ENCODE measurements around the gene PTPRD.
"Not testable (repeated sequence)": the region's sequence is repeated elsewhere in the genome, so short reads cannot be mapped to it uniquely, and the experiment has no call there.

PTPRD gene

DNA sequence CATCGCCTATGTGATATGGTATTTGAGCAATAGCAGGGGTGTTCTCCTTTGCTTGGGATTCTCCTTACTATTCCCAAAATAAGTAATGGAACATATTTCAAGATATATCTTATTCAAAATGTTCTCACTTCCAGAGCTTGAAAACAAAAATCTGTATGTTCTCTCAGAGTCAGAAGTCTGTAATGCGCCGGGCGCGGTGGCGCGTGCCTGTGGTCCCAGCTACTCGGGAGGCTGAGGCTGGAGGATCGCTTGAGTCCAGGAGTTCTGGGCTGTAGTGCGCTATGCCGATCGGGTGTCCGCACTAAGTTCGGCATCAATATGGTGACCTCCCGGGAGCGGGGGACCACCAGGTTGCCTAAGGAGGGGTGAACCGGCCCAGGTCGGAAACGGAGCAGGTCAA, 1170.9 kb downstream of the PTPRD start:
- not testable (repeated sequence) for H3K36me3 Mint-ChIP-seq (ENCODE audit: low read depth); ATAC-seq; H3K4me1 Mint-ChIP-seq

DNA sequence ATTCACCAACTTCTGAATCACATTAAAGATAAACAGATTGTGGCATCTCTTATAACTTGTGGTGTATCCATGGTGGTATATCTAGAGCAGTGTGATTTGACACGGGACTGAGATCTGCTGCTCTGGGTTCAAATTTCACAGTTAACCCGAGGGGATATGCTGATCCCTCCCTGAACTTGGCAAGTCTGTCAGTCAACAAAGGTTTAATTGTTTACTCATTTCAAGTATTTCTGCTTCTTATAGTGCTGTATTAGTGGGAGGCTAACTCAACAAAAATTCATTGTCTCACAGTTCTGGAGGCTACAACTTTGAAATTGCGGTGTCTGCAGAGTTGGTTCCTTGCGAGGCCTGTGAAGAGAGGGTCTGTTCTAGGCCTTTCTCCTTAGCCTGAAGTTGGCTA, 1175.2 kb downstream of the PTPRD start:
- no peak for ATAC-seq

More for the DNA sequence above, 1170.9 kb downstream of the PTPRD start:
- not testable (repeated sequence) for H3K4me3 Mint-ChIP-seq, H3K9me3 Mint-ChIP-seq, H3K27me3 Mint-ChIP-seq, DNase-seq, H3K27ac Mint-ChIP-seq

DNA sequence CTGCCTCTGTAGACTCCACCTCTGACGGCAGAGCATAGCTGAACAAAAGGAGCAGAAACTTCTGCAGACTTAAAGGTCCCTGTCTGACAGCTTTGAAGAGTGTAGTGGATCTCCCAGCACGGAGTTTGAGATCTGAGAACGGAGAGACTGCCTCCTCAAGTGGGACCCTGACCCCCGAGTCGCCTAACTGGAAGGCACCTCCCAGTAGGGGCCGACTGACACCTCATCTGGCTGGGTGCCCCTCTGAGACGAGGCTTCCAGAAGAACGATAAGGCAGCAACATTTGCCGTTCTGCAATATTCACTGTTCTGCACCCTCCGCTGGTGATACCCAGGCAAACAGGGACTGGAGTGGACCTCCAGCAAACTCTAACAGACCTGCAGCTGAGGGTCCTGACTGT, 1186.3 kb downstream of the PTPRD start:
- H3K27ac Mint-ChIP-seq = not testable (repeated sequence)

More for the DNA sequence above, 1175.2 kb downstream of the PTPRD start:
- DNase-seq = no peak
- Mint-ChIP-seq H3K27me3 (no peaks in the 10 kb centered on the region), H3K4me1 (no peaks in the 10 kb centered on the region), H3K36me3 (ENCODE audit: low read depth) (no peaks in the 10 kb centered on the region), H3K4me3 (no peak overlapping the region), H3K27ac (no peak overlapping the region), H3K9me3 (no peaks in the 10 kb centered on the region)

DNA sequence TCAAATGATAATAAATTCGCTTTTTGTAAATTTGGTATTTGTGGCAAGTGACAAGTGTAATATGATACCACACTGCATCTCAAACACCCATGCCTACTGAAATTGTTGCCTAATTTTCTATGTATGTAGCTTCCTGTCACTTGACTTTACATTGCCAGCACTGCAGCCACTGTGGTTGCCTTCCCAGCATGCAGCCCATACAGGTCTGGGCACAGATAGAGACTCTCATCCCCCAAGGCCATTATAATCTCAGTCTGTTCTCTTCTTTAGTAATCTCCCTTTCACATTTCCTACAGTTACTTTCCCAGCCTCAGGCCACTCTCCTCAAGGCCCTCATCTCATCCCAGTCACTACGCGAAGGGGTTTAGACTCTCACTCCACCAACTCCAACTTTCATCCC, 1200.6 kb downstream of the PTPRD start:
- H3K36me3 Mint-ChIP-seq (ENCODE audit: low read depth) = no peaks in the 10 kb centered on the region
- H3K27me3 Mint-ChIP-seq = no peaks in the 10 kb centered on the region
- DNase-seq = no peak
- H3K4me3 Mint-ChIP-seq = no peak overlapping the region
- no peak for ATAC-seq
- no peak overlapping the region for H3K27ac Mint-ChIP-seq
- H3K4me1 Mint-ChIP-seq = no peaks in the 10 kb centered on the region
- H3K9me3 Mint-ChIP-seq = peaks cover 8% of the 10 kb centered on the region

More for the DNA sequence above, 1186.3 kb downstream of the PTPRD start:
- not testable (repeated sequence) for H3K9me3 Mint-ChIP-seq; H3K4me3 Mint-ChIP-seq; DNase-seq; ATAC-seq; H3K27me3 Mint-ChIP-seq; H3K4me1 Mint-ChIP-seq; H3K36me3 Mint-ChIP-seq (ENCODE audit: low read depth)

DNA sequence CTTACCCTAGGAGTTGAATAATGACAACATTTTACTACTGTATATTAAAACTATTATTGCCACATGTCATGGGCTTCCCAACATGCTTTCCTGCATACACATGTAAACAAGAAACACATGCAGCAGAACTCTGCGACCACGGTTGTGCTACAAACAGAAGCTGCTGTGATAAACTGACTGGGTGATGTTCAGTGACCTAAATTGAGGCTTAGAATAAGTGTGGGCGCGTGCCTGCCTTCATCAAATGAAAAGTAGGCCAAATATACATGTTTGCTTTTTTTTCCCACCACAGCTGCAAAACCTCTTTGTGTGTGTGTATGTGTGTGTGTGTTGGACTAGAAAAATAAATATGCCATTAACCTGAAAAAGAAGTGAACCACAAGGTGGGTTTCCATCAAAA, 1202.1 kb downstream of the PTPRD start:
- Mint-ChIP-seq H3K4me3 (no peak overlapping the region), H3K9me3 (peaks cover 4% of the 10 kb centered on the region), H3K27me3 (no peaks in the 10 kb centered on the region), H3K36me3 (ENCODE audit: low read depth) (no peaks in the 10 kb centered on the region), H3K27ac (no peak overlapping the region), H3K4me1 (no peaks in the 10 kb centered on the region)
- ATAC-seq (no peak), DNase-seq (no peak)

DNA sequence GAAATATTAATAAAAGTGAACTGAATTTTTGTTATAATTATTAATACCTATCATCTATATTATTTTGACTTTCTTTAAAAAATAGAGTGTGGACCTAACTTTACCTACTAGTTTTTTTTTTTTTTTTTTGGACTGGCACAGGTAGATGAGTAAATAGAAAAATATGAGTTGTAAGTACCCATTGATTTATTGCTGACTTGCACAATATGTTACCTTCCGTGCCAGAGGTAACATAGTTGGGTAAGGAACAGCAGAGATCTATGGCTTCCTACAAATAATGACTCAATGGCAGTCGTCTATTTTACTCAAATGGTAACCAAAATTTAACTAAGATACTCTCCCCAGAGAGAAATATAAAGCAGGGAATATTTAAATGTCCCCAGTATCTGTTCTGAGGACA, 1212.8 kb downstream of the PTPRD start:
- DNase-seq (no peak), ATAC-seq (no peak)
- H3K4me1 Mint-ChIP-seq = no peaks in the 10 kb centered on the region
- H3K27me3 Mint-ChIP-seq = no peaks in the 10 kb centered on the region
- H3K4me3 Mint-ChIP-seq = no peak overlapping the region
- no peak overlapping the region for H3K27ac Mint-ChIP-seq
- H3K36me3 Mint-ChIP-seq (ENCODE audit: low read depth) = no peaks in the 10 kb centered on the region
- peaks cover 6% of the 10 kb centered on the region for H3K9me3 Mint-ChIP-seq

DNA sequence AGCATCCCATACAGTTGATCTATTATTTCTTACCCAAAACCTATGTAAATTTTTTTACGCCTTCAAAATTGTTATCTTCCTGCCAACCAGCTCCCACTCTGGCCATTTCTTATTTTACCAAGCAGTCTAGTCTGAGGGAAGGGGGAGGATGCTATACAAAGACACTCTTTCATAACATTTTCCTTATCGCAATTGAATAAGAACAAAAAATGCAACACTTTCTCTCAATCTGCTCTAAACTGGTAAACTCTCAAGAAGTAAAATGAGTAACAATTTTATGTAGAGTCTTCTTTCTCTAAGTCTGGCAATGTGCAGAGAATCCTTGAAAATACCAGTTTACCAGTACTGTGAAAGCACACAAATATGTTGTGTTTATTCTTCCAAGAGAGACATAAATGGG, 1216.3 kb downstream of the PTPRD start:
- Mint-ChIP-seq H3K27me3 (no peaks in the 10 kb centered on the region), H3K9me3 (no peaks in the 10 kb centered on the region), H3K4me1 (no peaks in the 10 kb centered on the region), H3K36me3 (ENCODE audit: low read depth) (no peaks in the 10 kb centered on the region), H3K4me3 (no peak overlapping the region), H3K27ac (no peak overlapping the region)
- DNase-seq (no peak), ATAC-seq (no peak)

DNA sequence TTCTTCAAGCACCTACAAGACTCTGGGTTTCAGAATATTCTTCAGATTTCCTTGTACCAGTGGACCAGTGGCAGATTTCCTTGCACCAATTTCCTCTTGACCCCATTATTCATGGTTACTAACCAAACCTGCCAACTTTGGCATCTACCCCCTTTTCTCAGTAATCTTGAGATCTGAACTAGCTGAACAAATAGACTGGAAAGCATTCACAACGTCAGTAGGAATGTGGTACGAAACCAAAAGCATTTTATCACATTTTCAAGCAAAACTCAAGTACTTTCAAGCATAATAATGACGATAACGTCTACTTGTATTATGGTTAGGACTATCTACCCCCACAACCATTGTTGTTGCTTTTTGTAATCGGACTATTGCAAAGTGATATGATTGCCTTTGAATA, 1217.3 kb downstream of the PTPRD start:
- Mint-ChIP-seq H3K4me1 (no peaks in the 10 kb centered on the region), H3K4me3 (no peak overlapping the region), H3K9me3 (no peaks in the 10 kb centered on the region), H3K27me3 (no peaks in the 10 kb centered on the region), H3K36me3 (ENCODE audit: low read depth) (no peaks in the 10 kb centered on the region), H3K27ac (no peak overlapping the region)
- DNase-seq (no peak), ATAC-seq (no peak)

DNA sequence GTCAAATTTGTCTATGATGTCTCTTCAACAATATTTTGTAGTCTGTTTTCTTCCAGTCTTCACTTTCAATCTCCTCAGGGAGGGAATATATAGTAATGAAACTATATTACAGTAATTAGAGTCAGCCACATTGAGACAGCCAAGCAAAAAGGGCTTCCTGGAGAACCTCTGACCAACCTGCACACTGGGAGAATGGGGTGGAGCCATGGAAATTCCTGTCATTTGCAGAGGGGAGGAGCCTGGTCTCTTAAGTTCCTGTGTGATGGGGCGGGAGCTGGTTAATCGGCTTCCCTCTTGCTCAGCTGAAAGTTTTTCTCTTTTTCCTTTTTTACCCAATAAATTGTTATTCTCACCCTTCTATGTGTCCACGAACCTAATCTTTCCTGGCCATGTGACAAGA, 1220.0 kb downstream of the PTPRD start:
- no peaks in the 10 kb centered on the region for H3K36me3 Mint-ChIP-seq (ENCODE audit: low read depth)
- H3K27me3 Mint-ChIP-seq = no peaks in the 10 kb centered on the region
- ATAC-seq (no peak), DNase-seq (no peak)
- H3K4me1 Mint-ChIP-seq = no peaks in the 10 kb centered on the region
- H3K9me3 Mint-ChIP-seq = no peaks in the 10 kb centered on the region
- H3K27ac Mint-ChIP-seq = no peak overlapping the region
- H3K4me3 Mint-ChIP-seq = no peak overlapping the region

DNA sequence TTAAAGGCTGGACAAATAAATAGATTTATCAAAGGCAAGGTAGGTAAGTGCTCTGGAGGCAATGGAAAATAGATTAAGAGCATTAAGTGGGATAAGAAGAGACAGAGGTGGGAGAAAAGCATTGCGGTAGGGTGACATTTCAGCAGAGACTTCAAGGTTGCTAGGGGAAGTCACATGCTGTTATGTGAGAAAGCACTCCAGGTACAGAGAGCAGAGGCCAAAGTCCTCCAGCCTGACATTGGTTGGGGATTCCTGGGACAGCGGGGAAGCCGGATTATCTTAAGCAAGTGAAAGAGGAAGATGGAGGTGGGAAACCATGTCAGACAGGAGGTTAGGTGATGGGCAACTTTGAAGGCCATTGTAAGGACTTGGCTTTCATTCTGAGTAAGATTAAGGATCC, 1222.9 kb downstream of the PTPRD start:
- no peaks in the 10 kb centered on the region for H3K4me1 Mint-ChIP-seq
- H3K4me3 Mint-ChIP-seq = no peak overlapping the region
- H3K27me3 Mint-ChIP-seq = no peaks in the 10 kb centered on the region

DNA sequence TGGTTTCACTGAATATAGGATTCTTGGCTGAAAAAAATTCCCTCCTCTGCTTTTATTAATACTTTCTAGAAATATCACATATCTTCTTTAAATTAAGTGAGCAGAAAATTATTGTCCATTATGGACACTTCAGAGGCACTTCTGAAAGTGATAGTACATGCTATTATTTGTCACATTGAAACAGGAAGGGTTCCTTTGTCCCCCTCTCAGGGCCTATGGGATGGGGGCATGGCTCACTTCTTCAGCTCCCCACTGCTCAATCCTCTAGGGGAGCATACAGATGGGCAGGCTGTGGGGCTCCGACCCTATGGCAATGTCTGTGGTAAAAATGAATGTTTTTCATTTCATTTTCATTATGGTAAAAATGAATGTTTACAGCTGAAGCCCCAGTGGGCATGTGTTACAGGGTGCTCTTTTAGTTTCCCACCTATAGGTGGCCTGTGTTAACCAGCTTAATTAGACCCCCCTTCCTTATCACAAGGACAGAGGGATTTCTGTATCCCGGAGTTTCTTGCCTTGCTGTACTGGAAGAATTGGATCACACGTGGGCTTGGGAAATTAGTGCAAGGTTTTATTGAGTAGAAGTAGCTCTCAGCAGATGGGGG, 1225.2 kb downstream of the PTPRD start:
- Mint-ChIP-seq H3K9me3 (peaks cover 3% of the 10 kb centered on the region), H3K4me1 (no peaks in the 10 kb centered on the region), H3K4me3 (no peak overlapping the region), H3K27me3 (no peaks in the 10 kb centered on the region), H3K27ac (no peak overlapping the region), H3K36me3 (ENCODE audit: low read depth) (no peaks in the 10 kb centered on the region)
- no peak for DNase-seq
- ATAC-seq = no peak

More for the DNA sequence above, 1222.9 kb downstream of the PTPRD start:
- ATAC-seq (no peak), DNase-seq (no peak)
- Mint-ChIP-seq H3K27ac (no peak overlapping the region), H3K9me3 (peaks cover 3% of the 10 kb centered on the region), H3K36me3 (ENCODE audit: low read depth) (no peaks in the 10 kb centered on the region)

DNA sequence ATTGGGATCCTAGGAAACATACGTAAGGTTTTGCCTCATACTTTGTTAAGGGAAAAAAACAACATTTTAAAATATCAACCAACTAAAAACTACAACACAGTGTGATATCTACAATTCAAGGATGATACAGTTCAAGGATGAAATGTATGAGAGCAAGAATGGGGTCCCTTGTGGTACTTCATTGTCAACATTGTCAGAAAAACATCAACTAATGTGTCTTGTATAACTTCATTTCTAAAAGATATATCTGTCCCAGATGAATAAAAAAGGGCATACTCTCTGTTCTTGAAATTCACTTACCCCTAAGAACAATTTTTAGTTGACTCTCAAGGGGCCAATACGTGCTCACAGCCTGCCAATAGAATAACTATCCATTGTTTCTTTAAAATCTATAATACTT, 1250.5 kb downstream of the PTPRD start:
- DNase-seq (no peak), ATAC-seq (no peak)
- Mint-ChIP-seq H3K36me3 (ENCODE audit: low read depth) (no peaks in the 10 kb centered on the region), H3K9me3 (no peaks in the 10 kb centered on the region), H3K27me3 (no peaks in the 10 kb centered on the region), H3K27ac (no peak overlapping the region), H3K4me3 (no peak overlapping the region), H3K4me1 (no peaks in the 10 kb centered on the region)

DNA sequence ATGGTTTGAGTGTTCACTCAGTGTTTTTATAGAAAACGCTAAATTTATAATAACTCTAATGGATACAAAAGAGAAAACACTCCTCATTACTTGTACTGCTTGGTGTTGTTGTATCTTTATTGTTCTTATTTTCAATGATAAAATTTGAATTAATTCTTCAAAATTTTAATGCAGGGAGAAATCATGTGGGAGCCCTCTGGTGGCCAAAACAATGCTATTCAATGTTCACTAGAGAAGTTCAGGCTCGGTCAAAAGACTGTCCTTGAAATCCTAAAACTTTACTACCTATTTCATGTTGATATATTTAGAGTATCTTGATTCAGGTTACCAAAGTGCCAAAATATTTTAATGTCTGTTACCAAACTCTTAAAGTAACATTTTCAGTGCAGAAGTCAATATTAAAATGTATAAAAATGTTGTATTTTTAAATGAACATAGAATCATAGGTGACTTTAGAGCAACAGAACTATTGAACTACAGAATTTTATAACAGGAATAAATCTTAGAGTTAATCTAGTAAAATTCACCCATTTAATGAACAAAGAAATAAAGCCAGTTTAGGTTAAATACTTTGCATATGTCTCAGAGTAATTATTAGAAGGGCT, 1259.8 kb downstream of the PTPRD start:
- H3K27ac Mint-ChIP-seq = no peak overlapping the region

DNA sequence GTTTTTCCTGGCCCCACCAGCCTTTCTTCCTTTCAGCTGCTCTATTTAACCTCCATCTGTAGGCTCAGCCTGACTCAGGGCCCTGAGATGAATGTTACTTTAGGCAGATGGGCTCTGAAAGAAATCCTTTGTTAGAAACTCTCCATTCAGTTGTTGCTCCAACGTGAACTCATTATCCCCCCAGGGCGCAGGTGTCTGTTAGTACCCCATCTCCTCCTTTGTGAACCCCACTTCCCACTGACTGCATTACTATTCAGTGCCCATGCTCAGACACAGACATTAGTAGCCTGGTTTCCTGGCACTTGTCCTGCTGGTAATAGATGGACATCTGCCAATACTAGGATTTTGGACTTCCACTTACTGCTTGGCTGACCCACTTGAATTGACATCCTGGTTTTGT, 1271.6 kb downstream of the PTPRD start:
- H3K27ac Mint-ChIP-seq = no peak overlapping the region
- H3K9me3 Mint-ChIP-seq = peaks cover 3% of the 10 kb centered on the region
- DNase-seq = no peak
- ATAC-seq = no peak
- H3K4me1 Mint-ChIP-seq = no peaks in the 10 kb centered on the region
- no peaks in the 10 kb centered on the region for H3K36me3 Mint-ChIP-seq (ENCODE audit: low read depth)
- H3K27me3 Mint-ChIP-seq = no peaks in the 10 kb centered on the region
- H3K4me3 Mint-ChIP-seq = no peak overlapping the region

More for the DNA sequence above, 1259.8 kb downstream of the PTPRD start:
- Mint-ChIP-seq H3K36me3 (ENCODE audit: low read depth) (no peaks in the 10 kb centered on the region), H3K27me3 (no peaks in the 10 kb centered on the region), H3K4me1 (no peaks in the 10 kb centered on the region), H3K4me3 (no peak overlapping the region), H3K9me3 (no peaks in the 10 kb centered on the region)
- DNase-seq (no peak), ATAC-seq (no peak)

DNA sequence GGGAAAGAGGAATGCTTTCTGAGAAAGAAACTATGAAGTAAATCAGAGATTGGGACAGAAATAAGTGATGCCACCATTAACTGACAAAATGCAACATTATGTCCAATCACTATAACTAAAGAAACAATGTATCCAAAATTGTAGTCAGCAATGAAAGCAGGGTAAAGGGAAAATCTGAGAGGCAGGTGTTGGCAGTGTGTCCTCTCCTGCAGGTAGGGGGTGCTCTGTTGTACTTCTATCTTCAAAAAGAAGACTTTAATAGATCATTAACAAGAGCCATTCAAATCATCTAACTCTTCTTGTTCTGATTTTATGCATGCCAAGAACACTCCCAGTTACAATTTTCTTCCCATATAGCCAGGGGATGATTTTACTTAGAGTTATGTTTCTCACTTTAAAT, 1275.7 kb downstream of the PTPRD start:
- ATAC-seq = no peak
- no peaks in the 10 kb centered on the region for H3K27me3 Mint-ChIP-seq
- H3K36me3 Mint-ChIP-seq (ENCODE audit: low read depth) = no peaks in the 10 kb centered on the region
- no peak for DNase-seq
- H3K4me3 Mint-ChIP-seq = no peak overlapping the region
- no peak overlapping the region for H3K27ac Mint-ChIP-seq
- no peaks in the 10 kb centered on the region for H3K4me1 Mint-ChIP-seq
- no peaks in the 10 kb centered on the region for H3K9me3 Mint-ChIP-seq

DNA sequence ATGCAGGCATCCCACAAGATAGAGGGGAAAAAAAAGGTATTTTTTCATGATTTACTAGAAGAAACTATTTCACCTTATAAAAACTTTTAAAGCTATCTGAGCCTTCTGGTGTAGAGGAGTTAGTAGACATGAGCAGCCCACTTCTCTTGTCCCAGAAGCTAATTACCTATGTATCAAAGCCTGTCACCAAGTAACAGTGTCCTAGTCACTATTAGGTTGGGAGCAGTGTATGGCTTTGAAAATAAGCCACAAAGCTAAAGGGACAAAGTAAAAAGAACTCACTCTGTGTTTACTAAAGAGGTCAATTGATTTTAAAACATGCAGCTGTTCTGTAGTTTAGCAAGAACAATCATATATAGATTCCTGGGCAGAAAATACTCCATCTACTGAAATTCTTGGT, 1286.1 kb downstream of the PTPRD start:
- Mint-ChIP-seq H3K9me3 (no peaks in the 10 kb centered on the region), H3K27me3 (no peaks in the 10 kb centered on the region), H3K36me3 (ENCODE audit: low read depth) (no peaks in the 10 kb centered on the region), H3K4me3 (no peak overlapping the region), H3K27ac (no peak overlapping the region), H3K4me1 (no peaks in the 10 kb centered on the region)
- ATAC-seq (no peak), DNase-seq (no peak)

Measured in activated naive CD8-positive, alpha-beta T cell treated with anti-CD3 and anti-CD28 coated beads, Interleukin-2, amount 50 U/mL, for 24 hours (primary cell).